ENCODE results near the gene KCNQ2.

KCNQ2 gene

DNA sequence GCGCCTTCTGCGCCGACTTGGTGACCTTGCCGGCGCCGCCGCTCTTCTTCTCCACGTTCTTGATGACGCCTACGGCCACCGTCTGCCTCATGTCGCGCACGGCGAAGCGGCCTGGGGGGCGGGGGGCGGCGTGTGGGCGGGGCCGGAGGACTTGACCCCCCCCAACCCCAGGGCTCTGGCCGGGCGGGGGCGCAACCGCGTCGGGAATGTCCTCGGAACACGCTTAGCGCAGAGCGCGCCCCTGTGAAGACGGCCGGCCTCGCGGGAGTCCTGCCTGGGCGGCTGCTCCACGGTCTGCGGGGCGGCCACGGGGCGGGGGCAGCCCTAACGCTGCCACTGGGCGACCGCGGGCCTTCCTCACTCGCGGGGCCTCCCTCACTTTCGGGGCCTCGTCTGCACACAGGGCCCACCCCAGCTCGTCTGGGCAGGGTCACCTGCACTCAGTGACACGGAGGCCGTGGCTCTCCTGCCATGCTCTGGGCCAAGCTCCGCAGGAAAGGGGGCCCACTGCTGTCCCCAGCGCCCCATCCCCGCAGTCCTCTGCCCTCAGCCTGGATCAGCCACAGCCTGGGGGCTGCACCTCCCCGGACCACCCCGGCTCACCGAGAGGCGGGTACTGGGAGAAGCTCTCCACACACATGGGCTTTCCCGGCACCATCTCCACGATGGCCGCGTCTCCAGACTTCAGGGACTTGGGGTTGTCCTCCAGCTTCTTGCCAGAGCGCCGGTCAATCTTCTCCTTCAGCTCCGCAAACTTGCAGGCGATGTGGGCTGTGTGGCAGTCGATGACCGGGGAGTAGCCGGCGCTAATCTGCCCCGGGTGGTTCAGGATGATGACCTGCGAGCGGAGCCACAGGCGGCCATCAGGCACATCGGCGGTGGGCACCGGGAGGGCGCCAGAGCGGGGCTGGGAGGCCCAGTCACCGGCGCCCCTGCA is 16.1 kb upstream of the KCNQ2 start:
- H3K9me2 ChIP-seq (ENCODE audit: low read depth, low read length) = no peaks in the 10 kb centered on the region
- H3K4me1 ChIP-seq (ENCODE audit: insufficient read depth, low read length, severe bottlenecking) = no peaks in the 10 kb centered on the region
- no peak overlapping the region for H3K4me2 ChIP-seq (ENCODE audit: low read length)
- no peak overlapping the region for H2AFZ ChIP-seq (ENCODE audit: low read length)
- H3K36me3 ChIP-seq (ENCODE audit: insufficient read depth, low read length) = no peaks in the 10 kb centered on the region
- no peak overlapping the region for H3K4me3 ChIP-seq (ENCODE audit: low read depth, low read length, poor library complexity, severe bottlenecking)
- no peak overlapping the region for H3K27ac ChIP-seq (ENCODE audit: low read depth, low read length, poor library complexity, severe bottlenecking)
- H3K9ac ChIP-seq (ENCODE audit: low read length) = no peak overlapping the region
- H4K20me1 ChIP-seq (ENCODE audit: insufficient read depth, low read length) = no peaks in the 10 kb centered on the region
- no peaks in the 10 kb centered on the region for H3F3A ChIP-seq (ENCODE audit: insufficient read depth, low read length)
- no peaks in the 10 kb centered on the region for H3K79me2 ChIP-seq (ENCODE audit: insufficient read depth, low read length)
- H3K9me3 ChIP-seq (ENCODE audit: low read length) = no peaks in the 10 kb centered on the region
- TF ChIP-seq CTCF (IDR thresholded peaks at IDR 0.05; ENCODE audit: low read length) = no peak
- TF ChIP-seq EZH2 (IDR thresholded peaks at IDR 0.05; ENCODE audit: borderline replicate concordance, low read length) = no peak
- H3K27me3 ChIP-seq (ENCODE audit: insufficient read depth, low read length) = no peaks in the 10 kb centered on the region

GRCh38 chr20:63487781-63488241 is 15.4 kb upstream of the KCNQ2 start:
- no peaks in the 10 kb centered on the region for H3K27me3 ChIP-seq (ENCODE audit: insufficient read depth, low read length)
- no peaks in the 10 kb centered on the region for H3K9me3 ChIP-seq (ENCODE audit: low read length)
- H3K9ac ChIP-seq (ENCODE audit: low read length) = no peak overlapping the region
- no peaks in the 10 kb centered on the region for H3K4me1 ChIP-seq (ENCODE audit: insufficient read depth, low read length, severe bottlenecking)
- no peak overlapping the region for H3K27ac ChIP-seq (ENCODE audit: low read depth, low read length, poor library complexity, severe bottlenecking)
- TF ChIP-seq EZH2 (IDR thresholded peaks at IDR 0.05; ENCODE audit: borderline replicate concordance, low read length) = no peak
- TF ChIP-seq CTCF (IDR thresholded peaks at IDR 0.05; ENCODE audit: low read length) = no peak
- H3K36me3 ChIP-seq (ENCODE audit: insufficient read depth, low read length) = no peaks in the 10 kb centered on the region
- H2AFZ ChIP-seq (ENCODE audit: low read length) = no peak overlapping the region
- H3K9me2 ChIP-seq (ENCODE audit: low read depth, low read length) = no peaks in the 10 kb centered on the region
- H3K4me3 ChIP-seq (ENCODE audit: low read depth, low read length, poor library complexity, severe bottlenecking) = no peak overlapping the region
- H3K79me2 ChIP-seq (ENCODE audit: insufficient read depth, low read length) = no peaks in the 10 kb centered on the region
- H3F3A ChIP-seq (ENCODE audit: insufficient read depth, low read length) = no peaks in the 10 kb centered on the region
- no peak overlapping the region for H3K4me2 ChIP-seq (ENCODE audit: low read length)
- H4K20me1 ChIP-seq (ENCODE audit: insufficient read depth, low read length) = no peaks in the 10 kb centered on the region

DNA sequence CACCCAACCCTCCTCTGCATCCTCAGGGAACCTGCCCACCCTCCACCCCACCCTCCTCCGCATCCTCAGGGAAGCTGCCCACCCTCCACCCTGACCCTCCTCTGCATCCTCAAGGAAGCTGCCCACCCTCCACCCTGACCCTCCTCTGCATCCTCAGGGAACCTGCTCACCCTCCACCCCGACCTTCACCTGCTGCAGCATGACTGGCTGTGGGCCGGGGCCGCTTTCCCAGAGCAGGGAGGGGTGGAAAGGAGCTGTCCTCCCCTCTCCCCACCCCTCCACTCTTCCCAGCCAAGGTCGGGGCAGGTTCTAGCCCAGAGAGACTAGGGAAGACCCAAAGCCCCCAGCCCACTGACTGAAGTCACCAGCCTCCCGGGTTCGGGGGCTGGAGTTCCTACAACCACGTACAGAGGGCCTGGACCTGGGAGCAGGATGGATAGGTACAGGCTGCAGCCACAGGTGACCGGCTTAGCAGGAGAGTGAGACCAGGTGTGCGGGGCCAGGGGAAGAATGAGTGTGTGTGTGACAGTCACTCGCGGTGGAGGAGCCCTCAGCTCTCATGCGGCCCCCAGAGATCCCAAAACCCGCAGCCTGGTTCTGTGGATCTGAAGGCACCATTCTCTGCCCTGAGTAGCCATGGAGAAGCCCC is 14.8 kb upstream of the KCNQ2 start:
- Histone ChIP-seq H3K4me2 (ENCODE audit: low read length) (no peak overlapping the region), H3F3A (ENCODE audit: insufficient read depth, low read length) (no peaks in the 10 kb centered on the region), H3K4me1 (ENCODE audit: insufficient read depth, low read length, severe bottlenecking) (no peaks in the 10 kb centered on the region), H4K20me1 (ENCODE audit: insufficient read depth, low read length) (no peaks in the 10 kb centered on the region), H3K9ac (ENCODE audit: low read length) (no peak overlapping the region), H3K27me3 (ENCODE audit: insufficient read depth, low read length) (no peaks in the 10 kb centered on the region), H3K27ac (ENCODE audit: low read depth, low read length, poor library complexity, severe bottlenecking) (no peak overlapping the region), H3K36me3 (ENCODE audit: insufficient read depth, low read length) (no peaks in the 10 kb centered on the region), H2AFZ (ENCODE audit: low read length) (no peak overlapping the region), H3K79me2 (ENCODE audit: insufficient read depth, low read length) (no peaks in the 10 kb centered on the region), H3K9me3 (ENCODE audit: low read length) (no peaks in the 10 kb centered on the region), H3K9me2 (ENCODE audit: low read depth, low read length) (no peaks in the 10 kb centered on the region), H3K4me3 (ENCODE audit: low read depth, low read length, poor library complexity, severe bottlenecking) (no peak overlapping the region)
- TF ChIP-seq EZH2 (IDR thresholded peaks at IDR 0.05; ENCODE audit: borderline replicate concordance, low read length) (no peak), CTCF (IDR thresholded peaks at IDR 0.05; ENCODE audit: low read length) (no peak)
